ENCODE results near the gene AMIGO1. TPM values are rescaled to one million over a fixed set of nuclear protein-coding genes. Genes with fewer than 3 reads are reported as not detected.

AMIGO1 gene
- total RNA-seq, 2 experiments from 2014 or later: 1.6 to 2.2 TPM

GRCh38 chr1:109542657-109543056, 33.1 kb upstream of the AMIGO1 start:
- DNase-seq: peak; percentile 16
- no peak for ATAC-seq
- Mint-ChIP-seq H3K36me3 (ENCODE audit: low read depth) (peaks cover 2% of the 10 kb centered on the region), H3K27ac (no peak overlapping the region), H3K9me3 (ENCODE audit: insufficient read depth) (no peaks in the 10 kb centered on the region), H3K27me3 (ENCODE audit: low read depth) (peaks cover 5% of the 10 kb centered on the region), H3K4me3 (no peak overlapping the region), H3K4me1 (ENCODE audit: low read depth) (peaks cover 17% of the 10 kb centered on the region)
- POLR2A ChIA-PET: interaction anchor here (1.2 kb wide), 1 partner anchor 49 kb away, joined by 3 read pairs; the partner anchor contains the start of gene CYB561D1
- CTCF ChIA-PET: interaction anchor here (0.8 to 26.3 kb wide), 6 partner anchors 10 to 98 kb away, joined by 4 to 1507 read pairs (median 33); partner anchors contain the start of genes AMIGO1 and CYB561D1

- POLR2A ChIA-PET: no interaction called here
These were observed 31.6 kb upstream of the AMIGO1 start for GRCh38 chr1:109541102-109541501.

GRCh38 chr1:109539676-109540075, 30.1 kb upstream of the AMIGO1 start, which contains the start of gene GPR61:
Gene GPR61 (plus strand): TSS chr1:109539872. CDS start chr1:109543023, 3,151 bp downstream.
- no peak within 1 kb of the TSS for H3K4me3 Mint-ChIP-seq
- ChIA-PET POLR2A (interaction anchor here (0.8 to 1.6 kb wide), 2 partner anchors 9 to 46 kb away, joined by 3 to 6 read pairs; partner anchors contain the start of genes CYB561D1 and GNAI3), CTCF (interaction anchor here (1.6 to 26.3 kb wide), 3 partner anchors 8 to 101 kb away, joined by 5 to 1507 read pairs (median 35); partner anchors contain the start of genes AMIGO1, CYB561D1 and GNAI3)
- DNase-seq (peak; percentile 16), ATAC-seq (no peak)
- H3K4me1 Mint-ChIP-seq (ENCODE audit: low read depth): no peaks in the 10 kb centered on the region
- H3K36me3 Mint-ChIP-seq (ENCODE audit: low read depth): no peaks in the 10 kb centered on the region
- H3K9me3 Mint-ChIP-seq (ENCODE audit: insufficient read depth): no peaks in the 10 kb centered on the region
- H3K27me3 Mint-ChIP-seq (ENCODE audit: low read depth): peaks cover 5% of the 10 kb centered on the region
- peak within 1 kb of the TSS; percentile 6 for H3K27ac Mint-ChIP-seq

More at GRCh38 chr1:109541102-109541501, 31.6 kb upstream of the AMIGO1 start:
- no peak overlapping the region for H3K27ac Mint-ChIP-seq
- peaks cover 5% of the 10 kb centered on the region for H3K27me3 Mint-ChIP-seq (ENCODE audit: low read depth)
- H3K9me3 Mint-ChIP-seq (ENCODE audit: insufficient read depth): no peaks in the 10 kb centered on the region
- DNase-seq (peak; percentile 6), ATAC-seq (no peak)
- no peak overlapping the region for H3K4me3 Mint-ChIP-seq
- H3K36me3 Mint-ChIP-seq (ENCODE audit: low read depth): no peaks in the 10 kb centered on the region
- CTCF ChIA-PET: interaction anchor here (1.6 to 26.3 kb wide), 5 partner anchors 9 to 233 kb away, joined by 5 to 1507 read pairs (median 31); partner anchors contain the start of genes AMIGO1 and CYB561D1
- peaks cover 3% of the 10 kb centered on the region for H3K4me1 Mint-ChIP-seq (ENCODE audit: low read depth)

GRCh38 chr1:109538827-109539555, 29.5 kb upstream of the AMIGO1 start:
- H3K27me3 Mint-ChIP-seq (ENCODE audit: low read depth): peaks cover 5% of the 10 kb centered on the region
- CTCF ChIA-PET: interaction anchor here (1.6 to 26.3 kb wide), 4 partner anchors 9 to 102 kb away, joined by 5 to 1507 read pairs (median 20); partner anchors contain the start of genes AMIGO1, CYB561D1 and GNAI3
- no peaks in the 10 kb centered on the region for H3K4me1 Mint-ChIP-seq (ENCODE audit: low read depth)
- no peaks in the 10 kb centered on the region for H3K9me3 Mint-ChIP-seq (ENCODE audit: insufficient read depth)
- no peaks in the 10 kb centered on the region for H3K36me3 Mint-ChIP-seq (ENCODE audit: low read depth)
- H3K27ac Mint-ChIP-seq: peak overlapping the region; percentile 6
- no peak overlapping the region for H3K4me3 Mint-ChIP-seq
- DNase-seq (peak; percentile 13), ATAC-seq (no peak)
- POLR2A ChIA-PET: interaction anchor here (0.8 to 1.6 kb wide), 2 partner anchors 9 to 45 kb away, joined by 3 to 6 read pairs; partner anchors contain the start of genes CYB561D1 and GNAI3

GRCh38 chr1:109537450-109538178, 28.1 kb upstream of the AMIGO1 start:
- Mint-ChIP-seq H3K27ac (no peak overlapping the region), H3K4me1 (ENCODE audit: low read depth) (peaks cover 5% of the 10 kb centered on the region), H3K27me3 (ENCODE audit: low read depth) (peaks cover 5% of the 10 kb centered on the region), H3K36me3 (ENCODE audit: low read depth) (no peaks in the 10 kb centered on the region), H3K4me3 (no peak overlapping the region), H3K9me3 (ENCODE audit: insufficient read depth) (no peaks in the 10 kb centered on the region)
- ChIA-PET CTCF (interaction anchor here (1.6 to 26.3 kb wide), 4 partner anchors 8 to 103 kb away, joined by 5 to 1507 read pairs (median 20); partner anchors contain the start of genes AMIGO1 and CYB561D1), POLR2A (interaction anchor here (1.5 kb wide), 1 partner anchor 11 kb away, joined by 5 read pairs; the partner anchor contains the start of gene GNAI3)
- DNase-seq (peak; percentile 5), ATAC-seq (no peak)

GRCh38 chr1:109535971-109536491, 26.5 kb upstream of the AMIGO1 start:
- no peaks in the 10 kb centered on the region for H3K36me3 Mint-ChIP-seq (ENCODE audit: low read depth)
- no peaks in the 10 kb centered on the region for H3K9me3 Mint-ChIP-seq (ENCODE audit: insufficient read depth)
- ChIA-PET POLR2A (no interaction called here), CTCF (interaction anchor here (2.3 to 26.3 kb wide), 2 partner anchors 10 to 32 kb away, joined by 15 to 1507 read pairs; partner anchors contain the start of genes AMIGO1 and CYB561D1)
- peaks cover 21% of the 10 kb centered on the region for H3K4me1 Mint-ChIP-seq (ENCODE audit: low read depth)
- ATAC-seq (no peak), DNase-seq (no peak)
- no peak overlapping the region for H3K27ac Mint-ChIP-seq
- H3K27me3 Mint-ChIP-seq (ENCODE audit: low read depth): peaks cover 5% of the 10 kb centered on the region
- H3K4me3 Mint-ChIP-seq: no peak overlapping the region

GRCh38 chr1:109535481-109535880, 26.0 kb upstream of the AMIGO1 start:
- no peaks in the 10 kb centered on the region for H3K9me3 Mint-ChIP-seq (ENCODE audit: insufficient read depth)
- ChIA-PET POLR2A (no interaction called here), CTCF (interaction anchor here (0.8 to 26.3 kb wide), 4 partner anchors 10 to 423 kb away, joined by 3 to 1507 read pairs (median 9); partner anchors contain the start of genes AMIGO1, CYB561D1 and PSRC1)
- DNase-seq (no peak), ATAC-seq (no peak)
- peaks cover 2% of the 10 kb centered on the region for H3K27me3 Mint-ChIP-seq (ENCODE audit: low read depth)
- peaks cover 27% of the 10 kb centered on the region for H3K4me1 Mint-ChIP-seq (ENCODE audit: low read depth)
- no peak overlapping the region for H3K4me3 Mint-ChIP-seq
- H3K27ac Mint-ChIP-seq: no peak overlapping the region
- no peaks in the 10 kb centered on the region for H3K36me3 Mint-ChIP-seq (ENCODE audit: low read depth)

GRCh38 chr1:109534307-109534858, 24.9 kb upstream of the AMIGO1 start:
- no peak overlapping the region for H3K27ac Mint-ChIP-seq
- peaks cover 36% of the 10 kb centered on the region for H3K4me1 Mint-ChIP-seq (ENCODE audit: low read depth)
- ATAC-seq (no peak), DNase-seq (no peak)
- ChIA-PET POLR2A (no interaction called here), CTCF (interaction anchor here (0.8 to 26.3 kb wide), 6 partner anchors 12 to 422 kb away, joined by 3 to 1507 read pairs (median 4); partner anchors contain the start of genes AMIGO1, CYB561D1, GNAI3 and PSRC1)
- no peak overlapping the region for H3K4me3 Mint-ChIP-seq
- no peaks in the 10 kb centered on the region for H3K27me3 Mint-ChIP-seq (ENCODE audit: low read depth)
- H3K9me3 Mint-ChIP-seq (ENCODE audit: insufficient read depth): no peaks in the 10 kb centered on the region
- H3K36me3 Mint-ChIP-seq (ENCODE audit: low read depth): no peaks in the 10 kb centered on the region

- peak overlapping the region; percentile 53 for H3K4me3 Mint-ChIP-seq
- peak overlapping the region; percentile 96 for H3K27ac Mint-ChIP-seq
- DNase-seq (peak; percentile 94), ATAC-seq (peak; percentile 88)
- no peaks in the 10 kb centered on the region for H3K27me3 Mint-ChIP-seq (ENCODE audit: low read depth)
- POLR2A ChIA-PET: interaction anchor here (0.6 to 6.1 kb wide), 9 partner anchors 16 to 646 kb away, joined by 3 to 66 read pairs (median 4); partner anchors contain the start of genes CYB561D1 and GNAI3
- CTCF ChIA-PET: interaction anchor here (0.6 to 26.3 kb wide), 82 partner anchors 9 to 703 kb away, joined by 3 to 1507 read pairs (median 4); partner anchors contain the start of genes AHCYL1, AMIGO1, AMPD2 and ATXN7L2
- H3K36me3 Mint-ChIP-seq (ENCODE audit: low read depth): no peaks in the 10 kb centered on the region
- H3K9me3 Mint-ChIP-seq (ENCODE audit: insufficient read depth): no peaks in the 10 kb centered on the region
- H3K4me1 Mint-ChIP-seq (ENCODE audit: low read depth): peaks cover 36% of the 10 kb centered on the region
These were observed 23.0 kb upstream of the AMIGO1 start for GRCh38 chr1:109532365-109533136.

- H3K9me3 Mint-ChIP-seq (ENCODE audit: insufficient read depth): no peaks in the 10 kb centered on the region
- peak overlapping the region; percentile 96 for H3K27ac Mint-ChIP-seq
- ATAC-seq (no peak), DNase-seq (no peak)
- peak overlapping the region; percentile 53 for H3K4me3 Mint-ChIP-seq
- H3K27me3 Mint-ChIP-seq (ENCODE audit: low read depth): no peaks in the 10 kb centered on the region
- CTCF ChIA-PET: interaction anchor here (0.7 to 26.3 kb wide), 60 partner anchors 8 to 702 kb away, joined by 3 to 1507 read pairs (median 6); partner anchors contain the start of genes AHCYL1, AMIGO1, AMPD2 and ATXN7L2
- POLR2A ChIA-PET: interaction anchor here (0.6 to 6.1 kb wide), 8 partner anchors 16 to 646 kb away, joined by 3 to 66 read pairs (median 5); partner anchors contain the start of genes CYB561D1 and GNAI3
- peaks cover 36% of the 10 kb centered on the region for H3K4me1 Mint-ChIP-seq (ENCODE audit: low read depth)
- H3K36me3 Mint-ChIP-seq (ENCODE audit: low read depth): no peaks in the 10 kb centered on the region
These were observed 22.4 kb upstream of the AMIGO1 start for GRCh38 chr1:109531826-109532364.
